Transverse colon (tissue), 4 donors: Measurements from ENCODE around the gene MACROD1.

ENCODE experiments used
- CTCF ChIP-seq, 5 experiments: fragments of 200-600 bp in 3 of 5; fragments of 450-650 bp in 2 of 5; sonication (generic) in 3 of 5; IDR thresholded peaks; 1 replicate in 2 of 5; 2 replicates in 3 of 5; pipeline ENCODE4 v1.5.1; 2016 to 2017; ENCODE audit warnings: antibody characterized with exemption in 5 of 5, inconsistent platforms in 3 of 5, mild to moderate bottlenecking in 2 of 5, moderate library complexity in 1 of 5
- EP300 ChIP-seq: sonication (generic); formaldehyde crosslinking; IDR thresholded peaks from one replicate; pipeline ENCODE4 v1.6.1; 2017; ENCODE audit warnings: antibody characterized with exemption, low read depth
- POLR2A ChIP-seq: fragments of 450-650 bp; IDR thresholded peaks from one replicate; pipeline ENCODE4 v1.6.1; 2016; ENCODE audit warnings: antibody characterized with exemption, mild to moderate bottlenecking, moderate library complexity
- POLR2AphosphoS5 ChIP-seq, 3 donors: sonication (generic); formaldehyde crosslinking; IDR thresholded peaks; one replicate each; pipeline ENCODE4 v1.6.1; 2016; ENCODE audit warnings: antibody characterized with exemption in 3 of 3

GRCh38 chr11:64017945-64018224 is 148.0 kb downstream of the MACROD1 start:
- TF ChIP-seq CTCF (IDR thresholded peaks at IDR 0.05), result no peak
- no peak for TF ChIP-seq POLR2AphosphoS5 (IDR thresholded peaks at IDR 0.05)
- TF ChIP-seq POLR2A, result no peak
- TF ChIP-seq EP300, result no peak
